ENCODE results near the gene EEF1AKMT2.
"Not testable (repeated sequence)": the region's sequence is repeated elsewhere in the genome, so short reads cannot be mapped to it uniquely, and the experiment has no call there.

Gene EEF1AKMT2

DNA sequence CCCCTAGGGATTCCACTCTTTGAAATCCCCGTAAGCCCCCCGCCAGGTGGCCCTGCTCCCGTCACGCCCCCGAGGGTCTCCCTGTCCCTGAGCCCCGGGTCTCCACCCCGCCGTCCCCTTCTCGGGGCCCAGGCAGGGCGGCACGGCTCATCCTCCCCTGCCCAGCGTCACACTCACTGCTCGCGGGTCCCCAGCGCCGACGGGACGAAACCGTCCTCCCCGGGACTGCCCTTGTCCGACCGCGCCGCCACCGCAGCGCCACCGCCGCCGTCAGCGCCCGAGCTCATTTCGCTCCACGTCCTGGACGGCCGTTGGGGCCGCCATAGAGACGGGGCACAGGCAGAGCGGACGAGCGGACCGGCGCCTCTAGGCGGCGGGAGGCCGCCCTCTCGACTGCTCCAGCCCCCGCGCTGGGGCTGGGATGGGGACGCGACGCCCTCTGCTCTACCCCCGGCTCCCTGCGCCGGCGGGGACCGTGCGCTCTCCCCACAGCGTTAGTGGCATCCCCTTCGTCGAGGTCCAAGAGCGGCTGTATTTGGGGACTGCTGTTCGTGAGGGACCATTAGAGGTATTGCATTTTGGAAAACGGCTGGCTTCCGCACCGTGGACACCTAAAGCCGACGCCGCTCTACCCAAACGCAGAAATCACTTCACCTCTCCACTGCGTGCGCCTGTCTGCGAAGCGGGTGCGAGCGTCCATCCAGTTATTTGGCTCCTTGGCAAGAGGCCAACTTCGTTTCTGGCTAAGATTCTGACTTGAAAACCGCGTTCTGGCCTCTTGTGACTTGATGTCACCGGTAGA, at the start of gene EEF1AKMT2:
TSS of gene EEF1AKMT2 (minus strand) at position 341 of the 802 bp plus-strand sequence. CDS start at position 287, 54 bp downstream.
- peak; percentile 82 for DNase-seq (ENCODE audit: low read depth)

DNA sequence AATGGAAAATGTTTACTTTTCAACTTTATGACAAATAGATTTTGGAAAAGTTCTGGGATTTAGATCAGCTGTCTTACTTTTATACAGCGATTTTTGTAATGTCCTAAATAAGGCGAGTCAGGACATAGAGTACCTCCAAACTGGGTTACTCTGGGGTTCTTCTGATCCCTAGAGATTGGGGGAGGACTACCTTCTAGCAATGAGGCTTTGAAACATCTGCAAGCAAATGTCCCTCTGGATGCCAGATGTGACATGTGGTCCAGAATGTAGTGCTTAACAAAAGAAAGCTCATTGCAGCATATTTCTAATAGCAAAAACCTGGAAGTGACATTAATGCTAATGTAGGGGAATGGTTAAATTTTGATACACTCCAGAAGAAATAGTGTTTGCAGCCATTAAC, 46.0 kb upstream of the EEF1AKMT2 start:
- no peak for DNase-seq (ENCODE audit: low read depth)

GRCh38 chr10:124831116-124831515, 39.4 kb upstream of the EEF1AKMT2 start:
- DNase-seq (ENCODE audit: low read depth): no peak

- no peak for DNase-seq (ENCODE audit: low read depth)
Observed at GRCh38 chr10:124830445-124830844, 38.8 kb upstream of the EEF1AKMT2 start.

GRCh38 chr10:124829447-124830115, 37.9 kb upstream of the EEF1AKMT2 start:
- no peak for DNase-seq (ENCODE audit: low read depth)

DNA sequence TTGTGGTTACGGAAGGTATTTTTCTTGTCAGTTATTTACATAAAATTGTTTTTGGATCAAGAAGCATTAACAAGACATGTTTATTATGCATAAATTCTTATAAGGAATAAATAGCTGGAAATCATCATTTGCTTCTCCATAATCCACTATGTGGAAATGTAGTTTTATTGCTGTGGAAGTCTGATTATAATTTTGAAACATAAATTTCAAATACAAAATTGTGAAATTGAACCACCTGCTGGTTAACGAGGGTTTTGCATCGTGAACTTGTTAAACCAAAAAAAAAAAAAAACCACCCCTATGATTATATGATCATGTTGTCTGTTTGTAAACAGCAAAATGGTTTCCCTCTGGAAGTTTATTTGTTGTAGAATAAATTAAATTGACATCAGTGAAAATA, 35.8 kb upstream of the EEF1AKMT2 start:
- DNase-seq (ENCODE audit: low read depth): no peak

- no peak for DNase-seq (ENCODE audit: low read depth)
Observed at GRCh38 chr10:124826262-124826661, 34.6 kb upstream of the EEF1AKMT2 start.

DNA sequence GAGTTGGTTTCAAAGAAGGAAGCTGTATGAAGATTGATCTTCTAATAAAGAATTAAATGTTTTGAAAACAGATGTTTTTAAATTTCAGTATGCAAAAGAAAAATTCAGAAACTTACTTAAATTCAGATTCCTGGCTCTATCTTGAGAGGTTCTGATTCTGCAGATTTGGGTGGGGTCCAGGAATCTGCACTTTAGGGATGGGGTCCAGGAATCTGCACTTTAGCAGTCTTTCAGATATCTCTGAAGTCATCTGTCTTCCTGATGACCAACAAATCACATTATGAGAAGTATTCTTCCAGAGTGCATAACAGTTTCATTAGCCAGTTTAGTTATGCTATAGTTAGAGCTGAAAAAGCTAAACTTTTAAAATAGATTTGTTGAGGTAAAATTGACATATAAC, 34.0 kb upstream of the EEF1AKMT2 start:
- no peak for DNase-seq (ENCODE audit: low read depth)

DNA sequence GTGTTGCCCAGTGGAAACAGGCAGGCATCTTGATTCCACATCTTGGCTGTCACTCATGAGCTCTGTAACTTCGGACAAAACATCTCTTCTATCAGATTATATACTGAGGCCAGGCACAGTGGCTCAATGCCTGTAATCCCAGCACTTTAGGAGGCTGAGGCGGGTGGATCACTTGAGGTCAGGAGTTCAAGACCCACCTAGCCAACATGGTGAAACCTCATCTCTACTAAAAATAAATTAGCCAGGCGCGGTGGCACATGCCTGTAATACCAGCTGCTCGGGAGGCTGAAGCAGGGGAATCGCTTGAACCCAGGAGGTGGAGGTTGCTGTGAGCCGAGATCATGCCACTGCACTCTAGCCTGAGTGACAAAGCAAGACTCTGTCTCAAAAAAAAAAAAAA, 33.2 kb upstream of the EEF1AKMT2 start:
- DNase-seq (ENCODE audit: low read depth): not testable (repeated sequence)

DNA sequence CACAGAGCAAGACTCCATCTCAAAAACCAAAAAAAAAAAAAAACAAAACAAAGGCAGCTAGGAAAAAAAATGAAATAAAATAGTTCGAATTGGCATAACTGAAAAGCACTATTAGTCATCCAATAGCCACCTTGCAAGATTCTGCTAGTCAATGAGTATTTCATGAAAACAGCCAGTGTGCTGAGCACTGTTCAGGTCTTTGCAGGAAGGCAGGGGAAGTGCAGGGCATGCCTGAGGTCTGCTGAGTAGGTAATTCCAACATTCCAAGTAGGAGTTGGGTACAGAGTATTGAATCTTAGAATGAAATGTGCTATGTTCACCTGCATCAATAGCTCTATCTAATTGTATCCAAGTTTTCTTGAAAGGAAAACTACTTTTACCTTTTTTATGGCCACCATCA, 32.8 kb upstream of the EEF1AKMT2 start:
- no peak for DNase-seq (ENCODE audit: low read depth)

DNA sequence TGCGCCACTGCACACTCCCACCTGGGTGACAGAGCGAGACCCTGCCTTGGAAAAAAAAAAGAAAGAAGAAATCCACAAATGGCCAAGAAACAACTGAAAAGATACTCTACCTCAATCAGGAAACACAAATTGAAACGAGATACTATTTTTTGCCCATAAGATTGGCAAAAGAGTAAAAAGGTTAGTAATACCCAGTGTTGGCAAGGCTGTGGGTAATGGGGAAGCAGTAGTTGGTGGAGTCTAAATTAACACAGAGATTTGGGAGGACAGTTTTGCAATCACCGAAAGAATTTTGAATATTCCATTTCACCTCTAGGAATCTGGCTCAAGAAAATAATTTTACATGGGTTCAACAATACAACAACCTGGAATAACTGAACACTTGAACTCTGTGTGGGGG, 29.8 kb upstream of the EEF1AKMT2 start:
- DNase-seq (ENCODE audit: low read depth): no peak

- no peak for DNase-seq (ENCODE audit: low read depth)
Observed at GRCh38 chr10:124820121-124820520, 28.4 kb upstream of the EEF1AKMT2 start.

DNA sequence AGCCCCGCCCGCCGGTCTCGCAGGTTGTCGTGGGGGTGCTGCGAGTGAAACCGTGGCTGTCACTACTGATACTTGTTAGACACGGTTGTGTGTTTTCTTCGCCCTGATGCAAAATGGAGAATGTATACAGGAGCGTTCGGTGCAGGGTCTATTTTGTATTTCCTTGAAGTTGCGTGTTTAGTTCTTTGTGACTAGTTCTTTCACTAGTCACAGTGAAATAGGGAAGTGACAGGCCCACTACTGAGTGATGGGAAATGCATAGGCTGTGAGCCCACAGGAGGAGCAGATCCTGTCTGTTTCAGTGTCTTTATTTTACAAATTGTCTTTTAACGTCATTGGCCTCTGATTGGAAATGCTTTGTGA, 10.6 kb upstream of the EEF1AKMT2 start:
- no peak for DNase-seq (ENCODE audit: low read depth)

DNA sequence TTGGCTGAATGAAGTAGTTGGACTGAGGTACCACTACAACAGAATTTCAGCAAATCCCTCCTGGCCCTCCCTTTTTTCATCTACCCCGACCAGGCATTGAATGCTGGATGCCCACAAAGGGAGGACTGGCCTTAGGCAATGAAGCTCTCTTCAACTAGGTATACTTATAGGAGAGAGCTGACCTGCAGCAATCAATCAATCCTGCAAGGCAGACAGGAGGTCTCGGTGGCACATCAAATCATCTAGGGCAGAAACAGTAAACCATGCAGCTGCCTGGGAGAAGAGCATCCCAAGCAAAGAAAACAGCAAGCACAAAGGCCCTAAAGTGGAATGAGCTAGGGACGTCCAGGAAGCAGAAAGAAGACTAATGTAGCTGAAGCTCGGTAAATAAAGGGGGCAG, 7.5 kb upstream of the EEF1AKMT2 start:
- no peak for DNase-seq (ENCODE audit: low read depth)

DNA sequence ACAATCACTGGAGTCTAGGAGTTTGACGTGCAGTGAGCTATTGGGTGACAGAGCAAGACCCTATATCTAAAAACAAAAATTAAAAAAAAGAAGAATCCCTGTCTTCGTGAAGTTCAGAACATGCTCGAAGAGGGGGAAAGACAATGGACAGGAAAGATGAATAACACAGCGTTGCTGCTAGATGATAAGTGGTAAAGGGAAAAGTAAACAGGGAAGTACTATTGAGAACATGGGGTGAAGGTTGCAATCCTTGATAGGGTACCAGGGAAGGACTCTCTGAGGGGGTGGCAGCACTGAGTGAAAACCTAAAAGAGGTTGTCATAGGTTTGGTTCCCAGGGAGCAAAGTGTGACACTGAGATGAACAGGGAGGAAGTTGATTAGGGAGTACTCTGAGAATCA, 7.1 kb upstream of the EEF1AKMT2 start:
- no peak for DNase-seq (ENCODE audit: low read depth)

GRCh38 chr10:124798364-124798763, 6.7 kb upstream of the EEF1AKMT2 start:
- no peak for DNase-seq (ENCODE audit: low read depth)

- DNase-seq (ENCODE audit: low read depth): no peak
Observed at GRCh38 chr10:124792998-124793352, 1.3 kb upstream of the EEF1AKMT2 start.

DNA sequence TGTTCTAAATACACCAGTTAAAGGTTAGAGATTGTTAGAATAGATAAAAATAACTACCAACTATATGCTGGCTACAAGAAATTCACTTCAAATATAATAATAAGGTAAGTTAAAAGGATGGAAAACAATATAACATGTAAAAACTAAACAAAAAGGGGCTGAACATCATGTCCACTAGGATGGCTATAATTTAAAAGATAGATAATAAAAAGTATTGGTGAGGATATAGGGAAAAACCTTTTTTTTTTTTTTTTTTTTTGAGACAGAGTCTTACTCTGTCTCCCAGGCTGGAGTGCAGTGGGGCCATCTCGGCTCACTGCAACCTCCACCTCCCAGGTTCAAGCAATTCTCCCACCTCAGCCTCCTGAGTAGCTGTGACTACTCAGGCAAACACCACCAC, 8.8 kb downstream of the EEF1AKMT2 start:
- DNase-seq (ENCODE audit: low read depth): not testable (repeated sequence)

GRCh38 chr10:124768791-124769190, 22.9 kb downstream of the EEF1AKMT2 start:
- no peak for DNase-seq (ENCODE audit: low read depth)

- DNase-seq (ENCODE audit: low read depth): no peak
Observed at GRCh38 chr10:124765256-124765655, 26.4 kb downstream of the EEF1AKMT2 start.

DNA sequence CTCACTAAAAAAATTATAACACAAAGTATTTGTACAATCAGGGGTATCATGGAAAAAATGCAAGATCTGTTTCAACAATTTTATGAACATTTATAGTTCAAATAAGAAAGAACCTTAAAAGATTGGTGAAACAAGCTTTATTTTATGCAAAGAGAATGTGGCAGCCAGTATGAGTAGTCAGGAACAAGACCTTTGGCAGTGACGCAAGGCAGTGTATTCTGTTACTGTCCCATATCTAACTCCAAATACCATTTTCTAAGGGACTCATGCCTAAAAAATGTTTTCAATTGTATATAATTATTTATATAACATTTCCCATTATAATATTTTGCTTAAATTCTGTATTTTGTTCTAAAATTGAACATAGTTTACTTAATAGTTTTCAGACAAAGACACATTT, 28.4 kb downstream of the EEF1AKMT2 start:
- no peak for DNase-seq (ENCODE audit: low read depth)

GRCh38 chr10:124762281-124762680, 29.4 kb downstream of the EEF1AKMT2 start:
- no peak for DNase-seq (ENCODE audit: low read depth)

DNA sequence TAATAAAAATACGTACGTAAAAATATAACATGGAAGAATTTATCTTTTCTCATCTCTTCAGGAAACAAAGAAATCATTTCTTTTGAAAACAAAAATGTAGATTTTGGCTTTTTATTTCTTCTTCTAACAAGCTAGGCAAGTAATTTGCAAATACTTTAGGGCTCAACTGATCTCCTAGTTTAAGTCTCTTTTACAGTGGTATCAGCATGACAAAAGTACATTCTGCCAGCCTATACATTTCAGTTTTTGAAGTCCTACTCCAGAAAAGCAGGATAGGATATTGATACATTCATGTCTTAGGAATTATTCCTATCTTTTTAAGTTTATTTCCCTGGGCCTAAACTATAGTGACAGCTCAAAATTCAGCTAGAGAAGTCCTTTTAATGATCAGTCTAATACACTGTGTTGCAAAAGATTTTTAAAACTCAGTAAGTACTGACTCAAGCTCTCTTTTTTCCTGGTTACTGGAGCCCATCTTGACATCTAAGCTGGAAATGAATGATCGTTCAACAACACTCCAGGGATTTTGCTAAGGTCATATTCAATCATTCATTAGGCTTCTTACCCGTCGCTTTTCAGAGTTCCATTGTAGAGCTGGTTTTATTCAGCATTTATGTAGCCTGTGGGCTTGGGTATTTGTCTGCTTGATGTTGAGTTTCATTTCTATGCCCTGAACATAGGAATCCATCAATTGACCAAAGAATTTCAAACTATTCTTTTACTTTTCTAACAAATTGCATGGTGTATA, 35.4 kb downstream of the EEF1AKMT2 start:
- DNase-seq (ENCODE audit: low read depth): no peak

Data from activated T-cell treated with anti-CD3 and anti-CD28 coated beads for 24 hours (primary cell).